Right forelimb (tissue), 1 donor: ENCODE measurements around the gene SLC7A14.
"Not testable (repeated sequence)": the region's sequence is repeated elsewhere in the genome, so short reads cannot be mapped to it uniquely, and the experiment has no call there.

Experiments
- DNase-seq: peaks from one replicate; pipeline ENCODE4 v3.0.0-alpha.2; 2018

The SLC7A14 gene

GRCh38 chr3:170589113-170589512, 3.2 kb upstream of the SLC7A14 start:
- DNase-seq, result no peak

GRCh38 chr3:170585008-170585936, 603 bp downstream of the SLC7A14 start:
- DNase-seq, result no peak

- DNase-seq, result peak; percentile 77
Measured at GRCh38 chr3:170584585-170585007, 1.3 kb downstream of the SLC7A14 start.

- DNase-seq, result no peak
Measured at GRCh38 chr3:170579646-170580045, 6.2 kb downstream of the SLC7A14 start.

GRCh38 chr3:170572665-170573253, 13.1 kb downstream of the SLC7A14 start:
- DNase-seq, result no peak

GRCh38 chr3:170567598-170567997, 18.3 kb downstream of the SLC7A14 start:
- DNase-seq, result not testable (repeated sequence)

- no peak for DNase-seq
Measured at GRCh38 chr3:170566413-170566812, 19.5 kb downstream of the SLC7A14 start.

- no peak for DNase-seq
Measured at GRCh38 chr3:170565495-170565894, 20.4 kb downstream of the SLC7A14 start.

- no peak for DNase-seq
Measured at GRCh38 chr3:170564664-170565063, 21.2 kb downstream of the SLC7A14 start.

GRCh38 chr3:170563712-170564423, 22.0 kb downstream of the SLC7A14 start:
- DNase-seq, result no peak

GRCh38 chr3:170562080-170562479, 23.8 kb downstream of the SLC7A14 start:
- DNase-seq, result no peak

GRCh38 chr3:170560717-170561382, 25.0 kb downstream of the SLC7A14 start:
- no peak for DNase-seq

- no peak for DNase-seq
Measured at GRCh38 chr3:170560296-170560695, 25.6 kb downstream of the SLC7A14 start.

- DNase-seq, result no peak
Measured at GRCh38 chr3:170558427-170558826, 27.4 kb downstream of the SLC7A14 start.

- no peak for DNase-seq
Measured at GRCh38 chr3:170555329-170555728, 30.5 kb downstream of the SLC7A14 start.

GRCh38 chr3:170553788-170554757, 31.8 kb downstream of the SLC7A14 start:
- no peak for DNase-seq

- no peak for DNase-seq
Measured at GRCh38 chr3:170551252-170551651, 34.6 kb downstream of the SLC7A14 start.

- no peak for DNase-seq
Measured at GRCh38 chr3:170542704-170543103, 43.2 kb downstream of the SLC7A14 start.

GRCh38 chr3:170539897-170540296, 46.0 kb downstream of the SLC7A14 start:
- no peak for DNase-seq

- no peak for DNase-seq
Measured at GRCh38 chr3:170536712-170537111, 49.2 kb downstream of the SLC7A14 start.

GRCh38 chr3:170534227-170534626, 51.6 kb downstream of the SLC7A14 start:
- no peak for DNase-seq

- no peak for DNase-seq
Measured at GRCh38 chr3:170532573-170532972, 53.3 kb downstream of the SLC7A14 start.
